MM.1S (cell line): ENCODE measurements around the gene BARHL1.

Source experiments
- DNase-seq: peaks from one replicate; pipeline ENCODE4 v3.0.0-alpha.2; 2015
- H2AFZ ChIP-seq: fragments of 300-600 bp; sonication (generic); 2 replicates; pipeline ENCODE4 v1.6.0; 2016; ENCODE audit warnings: antibody characterized with exemption, low read length
- H3F3A ChIP-seq: fragments of 300-600 bp; sonication (generic); 2 replicates; pipeline ENCODE4 v1.6.1; 2016; ENCODE audit warnings: mild to moderate bottlenecking, antibody characterized with exemption, low read length, moderate library complexity, mixed read lengths; ENCODE audit not compliant: insufficient read depth
- H3K27ac ChIP-seq: fragments of 300-600 bp; sonication (generic); 2 replicates; pipeline ENCODE4 v1.5.1; 2016; ENCODE audit warnings: mild to moderate bottlenecking, low read length
- H3K27me3 ChIP-seq: fragments of 300-600 bp; sonication (generic); replicated peaks from 2 replicates; pipeline ENCODE4 v1.6.0; 2016; ENCODE audit warnings: low read length; ENCODE audit not compliant: insufficient read depth
- H3K36me3 ChIP-seq: fragments of 300-600 bp; sonication (generic); replicated peaks from 2 replicates; pipeline ENCODE4 v1.6.1; 2016; ENCODE audit warnings: mild to moderate bottlenecking, low read length, mixed read lengths; ENCODE audit not compliant: insufficient read depth
- H3K4me1 ChIP-seq: fragments of 300-600 bp; sonication (generic); 2 replicates; pipeline ENCODE4 v1.6.1; 2016; ENCODE audit warnings: low read length, mixed read lengths
- H3K4me2 ChIP-seq: fragments of 300-600 bp; sonication (generic); 2 replicates; pipeline ENCODE4 v1.6.0; 2016; ENCODE audit warnings: low read depth, low read length
- H3K4me3 ChIP-seq: fragments of 300-600 bp; sonication (generic); 2 replicates; pipeline ENCODE4 v1.5.1; 2016; ENCODE audit warnings: low read length, mixed read lengths
- H3K79me2 ChIP-seq: fragments of 300-600 bp; sonication (generic); 2 replicates; pipeline ENCODE4 v1.6.1; 2016; ENCODE audit warnings: mixed run types, low read length, mixed read lengths
- H3K9ac ChIP-seq: fragments of 300-600 bp; sonication (generic); 2 replicates; pipeline ENCODE4 v1.6.1; 2016; ENCODE audit warnings: low read length, mixed read lengths
- H3K9me2 ChIP-seq: fragments of 300-600 bp; sonication (generic); replicated peaks from 2 replicates; pipeline ENCODE4 v1.6.1; 2016; ENCODE audit warnings: mild to moderate bottlenecking, low read length, mixed read lengths; ENCODE audit not compliant: insufficient read depth
- H3K9me3 ChIP-seq: fragments of 300-600 bp; sonication (generic); replicated peaks from 2 replicates; pipeline ENCODE4 v1.6.1; 2016; ENCODE audit warnings: mild to moderate bottlenecking, low read length, mixed read lengths; ENCODE audit not compliant: insufficient read depth
- H4K20me1 ChIP-seq: fragments of 300-600 bp; sonication (generic); 2 replicates; pipeline ENCODE4 v1.6.1; 2016; ENCODE audit warnings: mild to moderate bottlenecking, low read length, moderate library complexity, mixed read lengths; ENCODE audit not compliant: insufficient read depth
- EZH2 ChIP-seq: fragments of 300-600 bp; sonication (generic); optimal IDR thresholded peaks from 2 replicates; pipeline ENCODE3; 2017; ENCODE audit warnings: low read depth, mild to moderate bottlenecking, antibody characterized with exemption, low read length, mixed read lengths
- EZH2phosphoT487 ChIP-seq: fragments of 300-600 bp; sonication (generic); IDR thresholded peaks from 2 replicates; pipeline ENCODE4 v1.6.1; 2018; ENCODE audit warnings: antibody characterized with exemption, low read length
- TF ChIP-seq, protein P1 (sequence below): fragments of 300-600 bp; sonication (generic); IDR thresholded peaks from 2 replicates; pipeline ENCODE4 v1.5.1; 2016; ENCODE audit warnings: antibody characterized with exemption, low read length, mixed read lengths

The BARHL1 gene

DNA sequence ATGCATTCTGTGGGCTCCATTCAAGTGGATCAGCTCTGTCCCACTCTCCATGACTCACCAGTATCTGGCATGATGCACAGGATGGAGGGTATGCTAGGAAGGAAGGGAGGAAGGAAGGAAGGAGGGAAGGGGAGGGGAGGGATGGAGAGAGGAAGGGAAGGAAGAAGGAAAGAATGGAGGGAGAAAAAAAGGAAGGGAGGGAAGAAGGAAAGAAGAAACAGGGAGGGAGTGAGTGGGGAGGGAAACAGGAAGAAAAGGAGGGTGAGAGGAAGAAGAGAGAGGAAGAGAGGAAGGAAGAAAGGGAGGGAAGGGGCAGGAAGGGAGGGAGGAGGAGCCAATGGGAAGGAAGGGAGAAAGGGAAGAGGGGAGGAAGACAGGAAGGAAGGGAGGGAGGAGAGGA is 5.3 kb upstream of the BARHL1 start:
- Histone ChIP-seq H4K20me1 (no peaks in the 10 kb centered on the region), H3K4me3 (no peak overlapping the region), H3K27ac (no peak overlapping the region), H3K4me1 (no peaks in the 10 kb centered on the region), H3K27me3 (peaks cover 56% of the 10 kb centered on the region), H3K4me2 (no peak overlapping the region), H3K36me3 (no peaks in the 10 kb centered on the region), H3F3A (no peaks in the 10 kb centered on the region), H3K9me3 (no peaks in the 10 kb centered on the region), H3K79me2 (no peaks in the 10 kb centered on the region), H3K9ac (no peak overlapping the region), H3K9me2 (no peaks in the 10 kb centered on the region), H2AFZ (no peak overlapping the region)
- DNase-seq, result no peak
- TF ChIP-seq, protein P1, sequence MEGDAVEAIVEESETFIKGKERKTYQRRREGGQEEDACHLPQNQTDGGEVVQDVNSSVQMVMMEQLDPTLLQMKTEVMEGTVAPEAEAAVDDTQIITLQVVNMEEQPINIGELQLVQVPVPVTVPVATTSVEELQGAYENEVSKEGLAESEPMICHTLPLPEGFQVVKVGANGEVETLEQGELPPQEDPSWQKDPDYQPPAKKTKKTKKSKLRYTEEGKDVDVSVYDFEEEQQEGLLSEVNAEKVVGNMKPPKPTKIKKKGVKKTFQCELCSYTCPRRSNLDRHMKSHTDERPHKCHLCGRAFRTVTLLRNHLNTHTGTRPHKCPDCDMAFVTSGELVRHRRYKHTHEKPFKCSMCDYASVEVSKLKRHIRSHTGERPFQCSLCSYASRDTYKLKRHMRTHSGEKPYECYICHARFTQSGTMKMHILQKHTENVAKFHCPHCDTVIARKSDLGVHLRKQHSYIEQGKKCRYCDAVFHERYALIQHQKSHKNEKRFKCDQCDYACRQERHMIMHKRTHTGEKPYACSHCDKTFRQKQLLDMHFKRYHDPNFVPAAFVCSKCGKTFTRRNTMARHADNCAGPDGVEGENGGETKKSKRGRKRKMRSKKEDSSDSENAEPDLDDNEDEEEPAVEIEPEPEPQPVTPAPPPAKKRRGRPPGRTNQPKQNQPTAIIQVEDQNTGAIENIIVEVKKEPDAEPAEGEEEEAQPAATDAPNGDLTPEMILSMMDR, result no peak
- TF ChIP-seq EZH2, result no peak
- no peak for TF ChIP-seq EZH2phosphoT487

DNA sequence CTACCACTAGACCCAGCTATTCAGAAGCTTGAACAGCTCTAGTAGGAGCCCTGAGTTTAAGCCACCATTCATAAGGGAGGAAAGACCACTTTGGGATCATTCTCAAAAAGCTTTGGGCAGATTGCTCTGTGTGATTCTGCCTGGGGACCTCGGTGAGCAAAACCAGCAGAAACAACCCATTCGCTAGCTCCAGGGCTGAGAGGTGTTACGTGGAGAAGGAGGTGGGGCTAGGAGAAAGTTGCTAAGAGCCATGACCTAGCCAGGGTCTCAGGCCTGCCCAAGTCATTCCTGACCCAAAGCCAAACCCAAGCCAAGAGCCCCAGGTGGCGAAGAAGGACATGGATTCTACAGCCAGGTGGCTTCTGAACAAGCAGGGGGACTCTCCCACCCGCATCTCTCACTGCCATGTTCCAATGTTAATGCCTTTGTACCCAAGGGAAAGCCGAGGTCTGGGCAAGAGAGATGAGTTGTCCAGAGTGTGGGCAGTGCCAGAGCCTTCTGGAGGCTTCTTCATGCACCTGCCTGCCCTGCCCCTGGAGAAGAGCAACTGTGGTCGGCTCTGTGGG is 4.0 kb upstream of the BARHL1 start:
- no peak overlapping the region for H3K4me3 ChIP-seq
- H3K9me2 ChIP-seq, result no peaks in the 10 kb centered on the region
- no peak for DNase-seq
- no peak for TF ChIP-seq EZH2phosphoT487
- TF ChIP-seq EZH2, result no peak
- TF ChIP-seq, protein P1, result no peak
- H3K9ac ChIP-seq, result no peak overlapping the region
- no peaks in the 10 kb centered on the region for H3F3A ChIP-seq
- H3K4me2 ChIP-seq, result no peak overlapping the region
- H3K36me3 ChIP-seq, result no peaks in the 10 kb centered on the region
- peaks cover 61% of the 10 kb centered on the region for H3K27me3 ChIP-seq
- H3K4me1 ChIP-seq, result no peaks in the 10 kb centered on the region
- H3K27ac ChIP-seq, result no peak overlapping the region
- H2AFZ ChIP-seq, result no peak overlapping the region
- H4K20me1 ChIP-seq, result no peaks in the 10 kb centered on the region
- H3K79me2 ChIP-seq, result no peaks in the 10 kb centered on the region
- no peaks in the 10 kb centered on the region for H3K9me3 ChIP-seq

DNA sequence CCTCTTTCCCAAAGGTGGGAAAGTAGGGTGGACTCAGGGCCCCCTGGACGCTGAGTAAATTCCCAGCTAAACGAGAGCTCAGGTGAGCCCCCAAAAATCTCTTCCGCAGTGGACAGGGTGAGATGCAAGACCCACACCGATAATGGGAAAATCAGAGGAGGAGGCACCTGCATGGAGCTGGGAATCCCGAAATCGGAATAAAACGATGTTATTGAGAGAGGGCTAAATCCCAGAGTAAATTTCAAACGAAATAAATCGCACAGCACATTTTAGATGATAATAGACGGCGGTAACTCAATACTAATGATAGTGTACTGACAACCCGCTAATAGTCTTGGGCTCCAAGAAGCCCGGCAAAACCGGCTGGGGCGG is 3.0 kb upstream of the BARHL1 start:
- TF ChIP-seq EZH2phosphoT487, result no peak
- peak; percentile 52 for TF ChIP-seq EZH2
- no peak overlapping the region for H3K4me2 ChIP-seq
- no peak overlapping the region for H3K4me3 ChIP-seq

DNA sequence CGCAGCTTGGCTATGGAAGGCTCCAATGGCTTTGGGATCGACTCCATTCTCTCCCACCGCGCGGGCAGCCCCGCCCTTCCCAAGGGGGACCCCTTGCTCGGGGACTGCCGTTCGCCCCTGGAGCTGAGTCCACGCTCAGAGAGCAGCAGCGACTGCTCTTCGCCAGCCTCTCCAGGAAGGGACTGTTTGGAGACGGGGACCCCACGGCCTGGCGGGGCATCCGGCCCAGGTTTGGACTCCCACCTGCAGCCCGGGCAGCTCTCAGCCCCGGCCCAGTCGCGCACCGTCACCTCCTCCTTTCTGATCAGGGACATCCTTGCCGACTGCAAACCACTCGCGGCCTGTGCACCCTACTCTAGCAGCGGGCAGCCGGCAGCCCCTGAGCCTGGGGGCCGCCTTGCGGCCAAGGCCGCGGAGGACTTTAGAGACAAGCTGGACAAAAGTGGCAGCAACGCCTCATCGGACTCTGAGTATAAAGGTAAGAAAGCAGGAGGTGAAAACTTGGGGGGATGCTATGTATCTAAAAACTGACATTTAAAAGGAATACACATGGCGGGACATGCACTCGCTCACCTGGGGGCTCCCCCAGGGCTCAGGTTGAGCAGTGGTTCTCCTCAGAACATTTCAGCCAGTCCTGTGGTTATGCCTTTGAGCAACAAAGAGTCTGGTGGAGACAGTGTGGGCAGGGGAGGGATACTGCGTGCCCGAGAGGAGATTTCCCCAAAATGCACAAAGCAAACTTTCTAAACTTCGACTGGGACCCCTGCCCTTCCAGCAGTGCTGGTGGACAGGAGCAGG is 579 bp downstream of the BARHL1 start:
- no peak for DNase-seq
- Histone ChIP-seq H2AFZ (no peak overlapping the region), H3K27ac (no peak overlapping the region), H3F3A (no peaks in the 10 kb centered on the region), H3K9me3 (no peaks in the 10 kb centered on the region), H3K9me2 (no peaks in the 10 kb centered on the region), H3K79me2 (no peaks in the 10 kb centered on the region), H3K36me3 (no peaks in the 10 kb centered on the region), H4K20me1 (no peaks in the 10 kb centered on the region), H3K4me3 (no peak overlapping the region), H3K4me2 (no peak overlapping the region), H3K27me3 (peaks cover 86% of the 10 kb centered on the region), H3K9ac (no peak overlapping the region), H3K4me1 (no peaks in the 10 kb centered on the region)
- TF ChIP-seq EZH2phosphoT487 (no peak), EZH2 (no peak)
- TF ChIP-seq, protein P1, result no peak

More for the DNA sequence above, 3.0 kb upstream of the BARHL1 start:
- Histone ChIP-seq H3F3A (no peaks in the 10 kb centered on the region), H4K20me1 (no peaks in the 10 kb centered on the region), H3K27ac (no peak overlapping the region), H3K4me1 (no peaks in the 10 kb centered on the region), H3K27me3 (peaks cover 69% of the 10 kb centered on the region), H3K9me2 (no peaks in the 10 kb centered on the region), H3K9me3 (no peaks in the 10 kb centered on the region), H3K79me2 (no peaks in the 10 kb centered on the region), H3K9ac (no peak overlapping the region), H2AFZ (no peak overlapping the region), H3K36me3 (no peaks in the 10 kb centered on the region)
- no peak for DNase-seq
